Measurements from ENCODE around the gene STARD3NL.

GRCh38 chr7:38223306-38223705 lies 45.3 kb downstream of the STARD3NL start:
- TF ChIP-seq POLR2A (IDR thresholded peaks at IDR 0.05) (no peak), CTCF (IDR thresholded peaks at IDR 0.05) (no peak)
